Muscle layer of colon (tissue), 2 donors: ENCODE measurements around the gene MYO18B.

Experiments
- H3K27ac ChIP-seq: one replicate; pipeline ENCODE4 v1.7.0; 2013; ENCODE audit warnings: low read depth, mild to moderate bottlenecking, low read length, moderate library complexity
- H3K27me3 ChIP-seq, 2 donors: one replicate each; pipeline ENCODE4 v1.7.0; 2013; ENCODE audit warnings: low read length in 2 of 2, mild to moderate bottlenecking in 2 of 2; ENCODE audit not compliant: insufficient read depth in 2 of 2, control insufficient read depth in 1 of 2
- H3K36me3 ChIP-seq: one replicate; pipeline ENCODE4 v1.7.0; 2013; ENCODE audit warnings: mild to moderate bottlenecking, low read length; ENCODE audit not compliant: insufficient read depth
- H3K4me1 ChIP-seq: one replicate; pipeline ENCODE4 v1.7.0; 2013; ENCODE audit warnings: mild to moderate bottlenecking, low read length; ENCODE audit not compliant: insufficient read depth
- H3K4me3 ChIP-seq, 2 donors: one replicate each; pipeline ENCODE4 v1.7.0; 2013; ENCODE audit warnings: low read length in 2 of 2, low read depth in 1 of 2, mild to moderate bottlenecking in 1 of 2, moderate library complexity in 1 of 2
- H3K9ac ChIP-seq: one replicate; pipeline ENCODE4 v1.7.0; 2013; ENCODE audit warnings: low read length
- H3K9me3 ChIP-seq: one replicate; pipeline ENCODE4 v1.7.0; 2013; ENCODE audit warnings: mild to moderate bottlenecking, low read length
- donor health status: abdominal sarcoma.
- donor health status: Adenocarcinoma of cecum.

The MYO18B gene

GRCh38 chr22:25741692-25742626 is at the start of gene MYO18B:
MYO18B (plus strand) TSS chr22:25742188; CDS start chr22:25761093, 18,905 bp downstream.
- Histone ChIP-seq H3K27me3 (peaks cover 0 to 8% of the 10 kb centered on the region in 2 donors), H3K27ac (no peak within 1 kb of the TSS), H3K9me3 (no peaks in the 10 kb centered on the region), H3K4me3 (no peak within 1 kb of the TSS), H3K36me3 (no peaks in the 10 kb centered on the region), H3K9ac (no peak within 1 kb of the TSS), H3K4me1 (no peaks in the 10 kb centered on the region)

GRCh38 chr22:25692397-25693267 is 49.4 kb upstream of the MYO18B start:
- no peak overlapping the region for H3K9ac ChIP-seq
- no peak overlapping the region for H3K27ac ChIP-seq
- peaks cover 28% of the 10 kb centered on the region for H3K36me3 ChIP-seq

GRCh38 chr22:25693268-25693565 is 48.8 kb upstream of the MYO18B start:
- peaks cover 4% of the 10 kb centered on the region for H3K4me1 ChIP-seq
- no peak overlapping the region for H3K27ac ChIP-seq
- no peaks in the 10 kb centered on the region for H3K9me3 ChIP-seq
- H3K9ac ChIP-seq = no peak overlapping the region
- no peaks in the 10 kb centered on the region for H3K27me3 ChIP-seq
- H3K36me3 ChIP-seq = peaks cover 28% of the 10 kb centered on the region
- H3K4me3 ChIP-seq = no peak overlapping the region

More at GRCh38 chr22:25692397-25693267, 49.4 kb upstream of the MYO18B start:
- Histone ChIP-seq H3K4me3 (no peak overlapping the region), H3K9me3 (no peaks in the 10 kb centered on the region), H3K27me3 (no peaks in the 10 kb centered on the region), H3K4me1 (peaks cover 4% of the 10 kb centered on the region)

GRCh38 chr22:25694196-25694907 is 47.6 kb upstream of the MYO18B start:
- Histone ChIP-seq H3K27me3 (no peaks in the 10 kb centered on the region), H3K36me3 (peaks cover 27% of the 10 kb centered on the region), H3K4me3 (no peak overlapping the region), H3K9me3 (no peaks in the 10 kb centered on the region), H3K4me1 (peaks cover 4% of the 10 kb centered on the region), H3K27ac (no peak overlapping the region), H3K9ac (no peak overlapping the region)

- Histone ChIP-seq H3K9ac (no peak overlapping the region), H3K9me3 (no peaks in the 10 kb centered on the region), H3K4me3 (no peak overlapping the region), H3K27me3 (no peaks in the 10 kb centered on the region), H3K27ac (no peak overlapping the region), H3K36me3 (peaks cover 19% of the 10 kb centered on the region), H3K4me1 (peaks cover 4% of the 10 kb centered on the region)
These were observed 46.8 kb upstream of the MYO18B start for GRCh38 chr22:25695146-25695545.

- Histone ChIP-seq H3K36me3 (peaks cover 8% of the 10 kb centered on the region), H3K4me1 (peaks cover 10% of the 10 kb centered on the region), H3K9ac (no peak overlapping the region), H3K9me3 (no peaks in the 10 kb centered on the region), H3K4me3 (no peak overlapping the region), H3K27me3 (no peaks in the 10 kb centered on the region), H3K27ac (no peak overlapping the region)
These were observed 45.2 kb upstream of the MYO18B start for GRCh38 chr22:25696763-25697162.

GRCh38 chr22:25697181-25697664 is 44.8 kb upstream of the MYO18B start:
- H3K4me1 ChIP-seq = peaks cover 10% of the 10 kb centered on the region
- H3K9ac ChIP-seq = no peak overlapping the region
- peaks cover 8% of the 10 kb centered on the region for H3K36me3 ChIP-seq
- no peak overlapping the region for H3K27ac ChIP-seq
- no peak overlapping the region for H3K4me3 ChIP-seq
- H3K9me3 ChIP-seq = no peaks in the 10 kb centered on the region
- no peaks in the 10 kb centered on the region for H3K27me3 ChIP-seq

GRCh38 chr22:25697978-25698377 is 44.0 kb upstream of the MYO18B start:
- peaks cover 10% of the 10 kb centered on the region for H3K4me1 ChIP-seq
- H3K9ac ChIP-seq = no peak overlapping the region
- H3K36me3 ChIP-seq = peaks cover 5% of the 10 kb centered on the region
- no peaks in the 10 kb centered on the region for H3K9me3 ChIP-seq
- no peaks in the 10 kb centered on the region for H3K27me3 ChIP-seq
- no peak overlapping the region for H3K27ac ChIP-seq
- no peak overlapping the region for H3K4me3 ChIP-seq

- peaks cover 5% of the 10 kb centered on the region for H3K36me3 ChIP-seq
These were observed 43.5 kb upstream of the MYO18B start for GRCh38 chr22:25698461-25698860.

GRCh38 chr22:25698978-25699377 is 43.0 kb upstream of the MYO18B start:
- Histone ChIP-seq H3K9me3 (no peaks in the 10 kb centered on the region), H3K36me3 (peaks cover 7% of the 10 kb centered on the region), H3K4me1 (peaks cover 10% of the 10 kb centered on the region), H3K27me3 (no peaks in the 10 kb centered on the region), H3K27ac (no peak overlapping the region), H3K9ac (no peak overlapping the region), H3K4me3 (no peak overlapping the region)

More at GRCh38 chr22:25698461-25698860, 43.5 kb upstream of the MYO18B start:
- no peaks in the 10 kb centered on the region for H3K9me3 ChIP-seq
- H3K4me1 ChIP-seq = peaks cover 10% of the 10 kb centered on the region
- no peak overlapping the region for H3K4me3 ChIP-seq
- no peak overlapping the region for H3K9ac ChIP-seq
- H3K27me3 ChIP-seq = no peaks in the 10 kb centered on the region
- H3K27ac ChIP-seq = no peak overlapping the region
